Ascending aorta (tissue), 2 donors: Measurements from ENCODE around the gene LUZP2. TPM values are rescaled to one million over a fixed set of nuclear protein-coding genes. Genes with fewer than 3 reads are reported as not detected.

Experiments
- DNase-seq, 2 donors: peaks; one replicate each; pipeline ENCODE4 v3.0.0-alpha.2; 2019; ENCODE audit warnings: low spot score in 2 of 2
- H3K27ac ChIP-seq, 2 donors: fragments of 200-600 bp; sonication (generic); one replicate each; pipeline ENCODE4 v1.5.1; 2016 to 2017; ENCODE audit warnings: mild to moderate bottlenecking in 1 of 2
- H3K27me3 ChIP-seq: fragments of 200-600 bp; sonication (generic); one replicate; pipeline ENCODE4 v1.5.1; 2017
- H3K36me3 ChIP-seq, 2 donors: fragments of 200-600 bp; sonication (generic); one replicate each; pipeline ENCODE4 v1.5.1; 2016
- H3K4me1 ChIP-seq, 2 donors: fragments of 200-600 bp; sonication (generic); one replicate each; pipeline ENCODE4 v1.5.1; 2016 to 2017; ENCODE audit warnings: mild to moderate bottlenecking in 1 of 2
- H3K4me3 ChIP-seq, 2 donors: fragments of 200-600 bp; sonication (generic); one replicate each; pipeline ENCODE4 v1.5.1; 2016 to 2017; ENCODE audit warnings: mild to moderate bottlenecking in 1 of 2
- H3K9me3 ChIP-seq, 2 donors: fragments of 200-600 bp; sonication (generic); one replicate each; pipeline ENCODE4 v1.5.1; 2016
- intact Hi-C: fragments of 100-400 bp; cut with DNase I; formaldehyde crosslinking; loops from one replicate; pipeline ENCODE4 v1.15.1; 2023
- total RNA-seq: library from RNA; depleted of rRNA; stranded (reverse); fragments of >200 nt; gene quantifications from one replicate; pipeline ENCODE4 v1.1.0, GENCODE V29; 2016
- TF ChIP-seq, protein P1 (sequence below), 3 experiments: fragments of 200-600 bp in 2 of 3; fragments of 450-650 bp in 1 of 3; sonication (generic) in 2 of 3; IDR thresholded peaks; one replicate each; pipeline ENCODE4 v1.5.1; 2016 to 2019; ENCODE audit warnings: antibody characterized with exemption in 3 of 3, mild to moderate bottlenecking in 1 of 3, moderate library complexity in 1 of 3

LUZP2 gene
- total RNA-seq, 1 donor from 2014 or later: 0.11 TPM

DNA sequence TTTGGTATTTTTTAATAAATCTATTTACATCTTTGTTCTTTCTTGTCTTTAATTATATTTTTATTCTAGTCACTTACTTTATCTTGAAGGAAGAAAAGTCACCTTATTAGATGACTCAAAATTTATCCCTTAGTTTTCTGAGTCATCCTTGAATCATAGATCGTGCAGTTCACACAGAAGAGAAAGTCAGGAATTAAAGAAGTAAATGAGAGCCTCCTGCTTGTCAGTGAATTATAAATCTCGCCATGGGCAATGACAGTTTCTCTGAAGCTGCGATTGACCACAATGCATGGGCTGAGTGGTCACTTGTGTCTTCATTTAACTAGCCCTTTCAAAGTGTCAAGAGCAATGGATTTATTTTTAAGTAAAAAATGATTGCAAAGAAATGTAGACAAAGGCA lies 91.2 kb downstream of the LUZP2 start:
- Histone ChIP-seq H3K27me3 (no peaks in the 10 kb centered on the region), H3K4me1 (no peaks in the 10 kb centered on the region), H3K9me3 (no peaks in the 10 kb centered on the region), H3K4me3 (no peak overlapping the region), H3K27ac (no peak overlapping the region), H3K36me3 (no peaks in the 10 kb centered on the region)
- intact Hi-C loops: no loop called here
- TF ChIP-seq, protein P1, sequence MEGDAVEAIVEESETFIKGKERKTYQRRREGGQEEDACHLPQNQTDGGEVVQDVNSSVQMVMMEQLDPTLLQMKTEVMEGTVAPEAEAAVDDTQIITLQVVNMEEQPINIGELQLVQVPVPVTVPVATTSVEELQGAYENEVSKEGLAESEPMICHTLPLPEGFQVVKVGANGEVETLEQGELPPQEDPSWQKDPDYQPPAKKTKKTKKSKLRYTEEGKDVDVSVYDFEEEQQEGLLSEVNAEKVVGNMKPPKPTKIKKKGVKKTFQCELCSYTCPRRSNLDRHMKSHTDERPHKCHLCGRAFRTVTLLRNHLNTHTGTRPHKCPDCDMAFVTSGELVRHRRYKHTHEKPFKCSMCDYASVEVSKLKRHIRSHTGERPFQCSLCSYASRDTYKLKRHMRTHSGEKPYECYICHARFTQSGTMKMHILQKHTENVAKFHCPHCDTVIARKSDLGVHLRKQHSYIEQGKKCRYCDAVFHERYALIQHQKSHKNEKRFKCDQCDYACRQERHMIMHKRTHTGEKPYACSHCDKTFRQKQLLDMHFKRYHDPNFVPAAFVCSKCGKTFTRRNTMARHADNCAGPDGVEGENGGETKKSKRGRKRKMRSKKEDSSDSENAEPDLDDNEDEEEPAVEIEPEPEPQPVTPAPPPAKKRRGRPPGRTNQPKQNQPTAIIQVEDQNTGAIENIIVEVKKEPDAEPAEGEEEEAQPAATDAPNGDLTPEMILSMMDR (IDR thresholded peaks at IDR 0.05): no peak
- no peak for DNase-seq

DNA sequence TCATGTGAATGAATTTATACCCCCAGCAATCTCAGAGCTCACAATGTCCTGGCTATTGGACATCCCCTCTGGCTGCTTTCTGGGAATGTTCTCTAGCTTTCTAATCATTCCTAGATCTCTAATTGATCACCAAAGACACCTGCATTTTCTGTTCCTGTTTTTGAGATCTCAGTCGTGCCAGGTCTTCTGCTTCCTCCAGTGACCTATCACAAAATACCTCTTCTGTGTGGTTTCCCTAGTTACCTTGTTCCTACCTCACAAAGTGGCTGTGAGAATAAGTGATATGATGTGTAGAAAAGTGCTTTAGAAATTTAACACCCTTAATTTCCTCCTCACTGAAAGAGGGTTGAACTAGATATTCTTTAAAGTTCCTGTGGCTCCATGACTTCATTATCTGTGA lies 92.2 kb downstream of the LUZP2 start:
- TF ChIP-seq, protein P1 (IDR thresholded peaks at IDR 0.05): no peak

DNA sequence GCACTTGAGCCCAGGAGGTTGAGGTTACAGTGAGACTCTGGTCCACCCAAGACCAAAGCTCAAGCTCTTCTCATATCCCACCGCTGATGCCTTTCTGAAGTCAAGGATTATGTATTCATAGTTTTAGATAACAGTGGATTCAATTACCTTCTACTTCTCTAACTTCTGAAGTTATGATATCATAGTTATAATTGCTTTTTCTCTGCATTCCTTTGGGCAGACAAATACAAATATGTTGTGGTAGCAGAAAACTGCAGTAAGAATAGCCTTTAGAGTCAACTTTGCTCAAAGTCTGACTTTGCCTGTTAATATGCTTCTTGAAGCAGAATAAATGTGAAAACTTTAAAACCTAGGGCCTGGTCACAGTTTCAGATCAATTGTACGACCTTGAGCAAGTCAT lies 94.4 kb downstream of the LUZP2 start:
- H3K27ac ChIP-seq: no peak overlapping the region
- no peaks in the 10 kb centered on the region for H3K4me1 ChIP-seq
- TF ChIP-seq, protein P1 (IDR thresholded peaks at IDR 0.05): no peak
- intact Hi-C loops: no loop called here
- no peaks in the 10 kb centered on the region for H3K36me3 ChIP-seq
- no peaks in the 10 kb centered on the region for H3K9me3 ChIP-seq
- no peaks in the 10 kb centered on the region for H3K27me3 ChIP-seq
- no peak overlapping the region for H3K4me3 ChIP-seq
- no peak for DNase-seq

More for the DNA sequence above, 92.2 kb downstream of the LUZP2 start:
- Histone ChIP-seq H3K27me3 (no peaks in the 10 kb centered on the region), H3K9me3 (no peaks in the 10 kb centered on the region), H3K27ac (no peak overlapping the region), H3K4me1 (no peaks in the 10 kb centered on the region), H3K4me3 (no peak overlapping the region), H3K36me3 (no peaks in the 10 kb centered on the region)
- intact Hi-C loops: no loop called here
- no peak for DNase-seq

DNA sequence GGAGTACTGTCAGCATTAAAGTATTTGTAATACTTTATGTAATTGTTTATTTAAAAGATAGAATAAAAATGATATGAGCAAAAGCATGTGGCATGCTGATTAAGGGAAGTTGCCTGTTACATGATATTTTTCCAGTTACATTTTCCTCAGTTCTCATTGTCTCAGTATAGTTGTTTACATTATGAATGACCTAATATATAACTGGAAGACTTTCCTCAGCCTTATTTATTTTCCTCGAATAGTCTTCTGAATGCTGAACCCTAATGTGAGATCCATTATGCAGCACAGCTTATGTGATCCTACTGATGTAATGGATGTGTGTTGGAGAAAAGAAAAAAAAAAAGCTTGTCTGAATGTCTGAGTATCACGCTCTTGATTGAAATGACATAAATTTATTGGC lies 95.5 kb downstream of the LUZP2 start:
- H3K27me3 ChIP-seq: no peaks in the 10 kb centered on the region
- TF ChIP-seq, protein P1 (IDR thresholded peaks at IDR 0.05): no peak
- H3K36me3 ChIP-seq: no peaks in the 10 kb centered on the region
- no peaks in the 10 kb centered on the region for H3K9me3 ChIP-seq
- no peak overlapping the region for H3K27ac ChIP-seq
- intact Hi-C loops: no loop called here
- DNase-seq: no peak
- H3K4me1 ChIP-seq: no peaks in the 10 kb centered on the region
- no peak overlapping the region for H3K4me3 ChIP-seq

DNA sequence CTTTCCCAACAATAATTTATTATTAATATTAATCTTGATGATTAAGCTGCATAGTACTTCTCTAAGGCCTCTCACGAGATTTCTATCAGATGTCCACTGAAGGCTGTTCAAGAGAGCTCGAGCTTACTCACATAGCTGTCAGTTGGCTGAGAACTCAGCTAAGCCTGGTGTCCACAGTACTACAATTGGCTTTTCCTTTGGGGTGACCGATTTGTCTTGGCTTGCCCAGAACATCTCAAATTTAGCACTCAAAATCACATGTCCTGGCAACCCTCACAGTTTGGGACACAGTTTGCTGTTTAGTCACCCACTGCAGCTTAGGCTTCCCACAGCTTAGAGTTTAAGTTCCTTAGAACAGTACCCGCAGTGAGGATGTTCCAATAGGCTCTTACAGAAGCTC lies 96.5 kb downstream of the LUZP2 start:
- intact Hi-C loops: no loop called here
- no peaks in the 10 kb centered on the region for H3K36me3 ChIP-seq
- H3K27ac ChIP-seq: no peak overlapping the region
- DNase-seq: no peak
- no peaks in the 10 kb centered on the region for H3K4me1 ChIP-seq
- no peaks in the 10 kb centered on the region for H3K9me3 ChIP-seq
- H3K4me3 ChIP-seq: no peak overlapping the region
- TF ChIP-seq, protein P1 (IDR thresholded peaks at IDR 0.05): no peak
- H3K27me3 ChIP-seq: no peaks in the 10 kb centered on the region

DNA sequence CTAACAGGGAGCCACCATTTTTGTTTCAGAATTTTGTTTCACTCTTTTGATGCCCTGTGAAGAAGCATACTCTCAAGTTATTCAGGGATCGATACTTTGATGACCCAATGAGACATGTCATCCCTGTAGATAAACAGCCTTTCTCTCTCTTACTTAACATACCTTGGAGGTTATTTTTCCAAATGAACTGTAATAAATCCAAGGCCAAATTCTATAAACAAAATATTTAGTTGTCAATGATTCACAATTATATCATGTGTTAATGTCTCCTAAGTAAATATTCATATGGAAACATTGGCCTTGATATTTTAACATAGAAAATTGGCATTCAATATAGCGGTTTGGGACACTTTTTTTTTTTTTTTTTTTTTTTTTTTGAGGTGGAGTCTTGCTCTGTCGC lies 97.5 kb downstream of the LUZP2 start:
- Histone ChIP-seq H3K27me3 (no peaks in the 10 kb centered on the region), H3K4me1 (no peaks in the 10 kb centered on the region), H3K27ac (no peak overlapping the region), H3K4me3 (no peak overlapping the region), H3K9me3 (no peaks in the 10 kb centered on the region), H3K36me3 (no peaks in the 10 kb centered on the region)
- no peak for DNase-seq
- TF ChIP-seq, protein P1 (IDR thresholded peaks at IDR 0.05): no peak
- intact Hi-C loops: no loop called here
